ENCODE data around the gene DIP2C. TPM values are rescaled to one million over a fixed set of nuclear protein-coding genes. Genes with fewer than 3 reads are reported as not detected.

Gene DIP2C
- total RNA-seq, 4 donors from 2014 or later: 13.4 to 32.0 (median 18.4) TPM

DNA sequence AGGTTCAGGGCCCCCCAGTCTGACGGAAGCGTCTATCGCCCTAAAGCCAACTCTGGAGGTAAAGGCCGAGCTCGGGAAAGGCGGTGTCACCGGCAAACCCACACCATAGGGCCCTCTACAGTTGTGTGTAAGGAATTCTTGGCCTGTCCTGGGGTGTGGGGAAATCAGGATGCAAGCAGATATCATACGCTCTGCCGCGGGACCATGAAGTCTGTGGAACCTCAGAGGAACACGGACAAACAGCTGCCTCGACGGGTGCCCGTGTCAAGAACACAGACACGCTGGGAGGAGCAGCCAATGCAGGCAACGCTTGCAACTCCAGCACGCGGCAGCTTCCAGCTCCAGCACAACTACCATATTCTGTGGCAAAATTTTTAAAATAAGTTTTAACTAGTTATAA, 157.9 kb downstream of the DIP2C start:
- Histone ChIP-seq H3K36me3 (no peaks in the 10 kb centered on the region), H3K4me3 (no peak overlapping the region), H3K4me1 (no peaks in the 10 kb centered on the region), H3K27me3 (no peaks in the 10 kb centered on the region), H3K27ac (no peak overlapping the region), H3K9me3 (no peaks in the 10 kb centered on the region)
- 92% methylated on average over 18 of the region's 18 CpGs; no CpG with 5 or more reads in 1 of the 2 donors for WGBS, 2 donors (ENCODE audit: low coverage in 1 of 2)
- no peak for DNase-seq
- in situ Hi-C loops (cut with MboI; ENCODE audit: low pct_ligation_motif_present in 1 of 4, low pct_unique_long_range_greater_than_20kb in 1 of 4, low sequenced_read_pairs in 3 of 4) (no loop called here), intact Hi-C loops (cut with DNase I; ENCODE audit: low total_unique reads) (no loop called here)
- no peak for TF ChIP-seq POLR2A (IDR thresholded peaks at IDR 0.05)
- TF ChIP-seq, protein P1, sequence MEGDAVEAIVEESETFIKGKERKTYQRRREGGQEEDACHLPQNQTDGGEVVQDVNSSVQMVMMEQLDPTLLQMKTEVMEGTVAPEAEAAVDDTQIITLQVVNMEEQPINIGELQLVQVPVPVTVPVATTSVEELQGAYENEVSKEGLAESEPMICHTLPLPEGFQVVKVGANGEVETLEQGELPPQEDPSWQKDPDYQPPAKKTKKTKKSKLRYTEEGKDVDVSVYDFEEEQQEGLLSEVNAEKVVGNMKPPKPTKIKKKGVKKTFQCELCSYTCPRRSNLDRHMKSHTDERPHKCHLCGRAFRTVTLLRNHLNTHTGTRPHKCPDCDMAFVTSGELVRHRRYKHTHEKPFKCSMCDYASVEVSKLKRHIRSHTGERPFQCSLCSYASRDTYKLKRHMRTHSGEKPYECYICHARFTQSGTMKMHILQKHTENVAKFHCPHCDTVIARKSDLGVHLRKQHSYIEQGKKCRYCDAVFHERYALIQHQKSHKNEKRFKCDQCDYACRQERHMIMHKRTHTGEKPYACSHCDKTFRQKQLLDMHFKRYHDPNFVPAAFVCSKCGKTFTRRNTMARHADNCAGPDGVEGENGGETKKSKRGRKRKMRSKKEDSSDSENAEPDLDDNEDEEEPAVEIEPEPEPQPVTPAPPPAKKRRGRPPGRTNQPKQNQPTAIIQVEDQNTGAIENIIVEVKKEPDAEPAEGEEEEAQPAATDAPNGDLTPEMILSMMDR (IDR thresholded peaks at IDR 0.05): no peak

DNA sequence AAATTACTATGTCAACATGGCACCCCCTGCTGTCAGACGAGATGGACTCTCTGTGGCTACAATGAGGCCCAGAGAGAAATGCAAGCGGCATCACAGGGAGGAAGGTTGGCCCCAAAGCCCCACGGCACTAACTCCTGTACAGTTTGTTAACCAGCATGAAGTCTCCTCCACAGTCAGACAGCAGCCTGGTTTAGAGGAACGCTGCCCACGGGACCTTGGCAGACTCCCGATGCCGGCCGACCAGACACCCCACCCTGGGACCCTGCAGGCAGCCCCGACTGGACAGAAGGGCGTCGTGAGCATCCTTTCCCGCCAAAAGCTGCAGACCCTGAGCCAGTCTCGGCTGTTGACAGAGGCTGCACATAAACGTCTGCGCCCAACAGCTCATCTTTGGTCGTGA, 158.8 kb downstream of the DIP2C start:
- no peak for DNase-seq
- no peaks in the 10 kb centered on the region for H3K27me3 ChIP-seq
- H3K9me3 ChIP-seq: no peaks in the 10 kb centered on the region
- H3K27ac ChIP-seq: no peak overlapping the region
- 90% methylated on average over 16 of the region's 16 CpGs; no CpG with 5 or more reads in 1 of the 2 donors for WGBS, 2 donors (ENCODE audit: low coverage in 1 of 2)
- H3K4me1 ChIP-seq: no peaks in the 10 kb centered on the region
- in situ Hi-C loops (cut with MboI; ENCODE audit: low pct_ligation_motif_present in 1 of 4, low pct_unique_long_range_greater_than_20kb in 1 of 4, low sequenced_read_pairs in 3 of 4): no loop called here
- H3K36me3 ChIP-seq: no peaks in the 10 kb centered on the region
- intact Hi-C loops (cut with DNase I; ENCODE audit: low total_unique reads): no loop called here
- no peak overlapping the region for H3K4me3 ChIP-seq
- no peak for TF ChIP-seq POLR2A (IDR thresholded peaks at IDR 0.05)
- TF ChIP-seq, protein P1 (IDR thresholded peaks at IDR 0.05): no peak
- no peak for TF ChIP-seq POLR2AphosphoS5 (IDR thresholded peaks at IDR 0.05)
- no peak for TF ChIP-seq EP300 (IDR thresholded peaks at IDR 0.05; ENCODE audit: low read depth)

DNA sequence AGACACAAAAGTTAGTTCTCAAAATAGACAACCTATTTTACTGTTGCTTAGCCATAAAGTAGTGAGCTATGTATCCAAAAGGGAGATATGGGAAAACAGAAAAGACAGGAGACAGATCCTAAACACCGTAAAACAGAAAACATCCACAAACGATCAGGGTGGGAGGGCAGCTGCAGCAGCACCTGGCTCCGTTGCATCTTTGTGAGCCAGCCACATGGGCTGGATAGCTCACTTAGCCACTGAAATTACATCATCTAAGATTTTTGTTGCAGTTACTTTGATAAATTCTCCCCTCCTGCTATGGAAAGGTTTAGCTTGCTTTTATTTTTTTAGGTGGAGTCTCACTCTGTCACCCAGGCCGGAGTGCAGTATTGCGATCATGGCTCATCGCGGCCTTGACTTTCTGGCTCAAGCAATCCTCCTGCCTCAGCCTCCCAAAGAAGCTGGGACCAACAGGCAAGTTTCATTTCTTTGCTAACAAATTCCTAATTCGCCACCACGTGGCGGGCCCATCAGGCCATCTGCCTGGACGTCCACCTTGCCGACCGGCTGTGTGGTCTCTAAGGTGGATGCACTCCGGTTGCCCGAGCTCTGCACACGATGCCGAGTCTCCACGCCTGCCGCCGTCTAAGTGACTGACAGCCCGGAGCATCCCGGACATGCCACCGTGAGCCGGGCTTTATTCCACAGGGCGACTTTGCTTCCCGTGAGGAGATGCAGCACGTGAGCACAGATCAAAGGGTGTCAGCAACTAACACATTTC, 159.8 kb downstream of the DIP2C start:
- Histone ChIP-seq H3K9me3 (no peaks in the 10 kb centered on the region), H3K36me3 (no peaks in the 10 kb centered on the region), H3K4me3 (no peak overlapping the region), H3K4me1 (no peaks in the 10 kb centered on the region), H3K27ac (no peak overlapping the region), H3K27me3 (no peaks in the 10 kb centered on the region)
- 78 to 92% methylated on average over 3 to 27 of the region's 27 CpGs for WGBS, 2 donors (ENCODE audit: low coverage in 1 of 2)
- DNase-seq: peak; percentile 2
- in situ Hi-C loops (cut with MboI; ENCODE audit: low pct_ligation_motif_present in 1 of 4, low pct_unique_long_range_greater_than_20kb in 1 of 4, low sequenced_read_pairs in 3 of 4) (no loop called here), intact Hi-C loops (cut with DNase I; ENCODE audit: low total_unique reads) (no loop called here)
- TF ChIP-seq, protein P1 (IDR thresholded peaks at IDR 0.05): no peak
- TF ChIP-seq POLR2A (IDR thresholded peaks at IDR 0.05): no peak
- TF ChIP-seq POLR2AphosphoS5 (IDR thresholded peaks at IDR 0.05): no peak
- no peak for TF ChIP-seq EP300 (IDR thresholded peaks at IDR 0.05; ENCODE audit: low read depth)

DNA sequence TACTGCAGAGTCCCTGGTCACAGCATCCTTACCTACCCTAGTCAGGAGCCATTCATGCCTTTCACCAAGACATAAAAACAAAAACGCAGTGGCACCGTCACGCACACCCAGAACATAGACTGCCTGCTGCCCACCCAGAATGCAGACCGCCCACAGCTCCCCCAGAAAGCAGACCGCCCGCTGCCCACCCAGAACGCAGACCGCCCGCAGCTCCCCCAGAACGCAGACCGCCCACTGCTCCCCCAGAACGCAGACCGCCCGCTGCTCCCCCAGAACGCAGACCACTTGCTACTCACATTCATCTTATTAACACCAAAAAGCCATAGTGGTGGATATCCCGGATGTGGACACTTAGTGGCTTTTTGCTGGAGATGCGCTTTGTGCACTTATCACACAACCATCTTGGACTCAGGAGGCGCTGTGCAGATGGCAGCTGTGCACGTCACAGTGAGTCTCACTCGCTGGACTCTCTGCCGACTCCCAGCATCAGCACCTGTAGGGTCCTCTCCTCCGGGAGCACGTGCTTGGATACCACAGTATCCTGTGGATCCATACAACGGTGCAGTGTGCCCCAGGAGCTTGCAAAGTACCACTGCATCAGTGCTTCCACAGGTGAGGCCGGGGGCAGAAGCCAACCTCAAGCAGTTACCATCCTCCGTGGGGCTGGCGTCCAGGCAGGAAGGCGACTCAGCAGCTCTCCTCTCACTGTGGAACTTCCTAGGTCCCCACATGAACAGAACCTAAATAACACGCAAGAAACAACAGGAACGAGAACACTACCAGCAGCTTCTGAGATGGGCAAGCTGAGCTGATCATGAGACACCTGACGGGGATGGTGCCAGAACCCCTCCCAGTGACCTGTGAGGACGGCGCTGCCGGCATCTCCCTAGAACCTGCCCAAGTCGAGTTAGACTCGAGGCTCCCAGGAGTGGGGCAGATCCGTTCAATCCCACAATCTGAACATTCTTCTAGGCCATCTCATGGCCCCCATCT, 161.0 kb downstream of the DIP2C start:
- H3K27me3 ChIP-seq: no peaks in the 10 kb centered on the region
- TF ChIP-seq, protein P1 (IDR thresholded peaks at IDR 0.05): no peak
- TF ChIP-seq POLR2AphosphoS5 (IDR thresholded peaks at IDR 0.05): no peak
- TF ChIP-seq EP300 (IDR thresholded peaks at IDR 0.05; ENCODE audit: low read depth): no peak
- TF ChIP-seq POLR2A (IDR thresholded peaks at IDR 0.05): no peak
- 87 to 89% methylated on average over 3 to 37 of the region's 37 CpGs for WGBS, 2 donors (ENCODE audit: low coverage in 1 of 2)
- H3K9me3 ChIP-seq: no peaks in the 10 kb centered on the region
- H3K4me3 ChIP-seq: no peak overlapping the region
- H3K4me1 ChIP-seq: no peaks in the 10 kb centered on the region
- in situ Hi-C loops (cut with MboI; ENCODE audit: low pct_ligation_motif_present in 1 of 4, low pct_unique_long_range_greater_than_20kb in 1 of 4, low sequenced_read_pairs in 3 of 4): no loop called here
- no peak for DNase-seq
- no peaks in the 10 kb centered on the region for H3K36me3 ChIP-seq
- intact Hi-C loops (cut with DNase I; ENCODE audit: low total_unique reads): no loop called here
- no peak overlapping the region for H3K27ac ChIP-seq

Measured in transverse colon (tissue), 4 donors.